PC-3 (cell line): ENCODE results near the gene CHST8. TPM values are rescaled to one million over a fixed set of nuclear protein-coding genes. Genes with fewer than 3 reads are reported as not detected.

Source experiments
- ATAC-seq: fragments of 200-7000 bp; cut with Tn5 transposase; 2 replicates; pipeline ENCODE4 v1.9.1; 2020; ENCODE audit warnings: mild to moderate bottlenecking, moderate library complexity
- BruUV-seq: library from RNA; stranded (reverse); fragments of 400-500 nt; replicated peaks from 2 replicates; lab custom pipeline; 2021; lab: Mats Ljungman, UMichigan
- CTCF ChIA-PET: fragments of 300-600 bp; sonication (Branson Sonifier 250); formaldehyde crosslinking; loops from one replicate; lab custom pipeline; 2022; ENCODE audit warnings: antibody characterized with exemption; lab: Charles Lee
- POLR2A ChIA-PET: fragments of 300-600 bp; sonication (Branson Sonifier 250); formaldehyde crosslinking; loops from one replicate; lab custom pipeline; 2022; ENCODE audit warnings: antibody characterized with exemption; ENCODE audit not compliant: unreplicated experiment; lab: Charles Lee
- DNase-seq: peaks from one replicate; pipeline ENCODE4 v3.0.0-alpha.2; 2015
- H2AFZ ChIP-seq: fragments of 300-600 bp; sonication (generic); 2 replicates; pipeline ENCODE4 v1.6.0; 2016; ENCODE audit warnings: antibody characterized with exemption, low read length
- H3F3A ChIP-seq: fragments of 300-600 bp; sonication (generic); one replicate; pipeline ENCODE4 v1.6.0; 2017; ENCODE audit warnings: antibody characterized with exemption, low read length, control low read depth, mild to moderate bottlenecking; ENCODE audit not compliant: unreplicated experiment
- H3K27ac ChIP-seq: fragments of 300-600 bp; sonication (generic); 2 replicates; pipeline ENCODE4 v1.5.1; 2016; ENCODE audit warnings: mild to moderate bottlenecking, low read length
- H3K27me3 ChIP-seq: fragments of 300-600 bp; sonication (generic); 2 replicates; pipeline ENCODE4 v1.6.1; 2016; ENCODE audit warnings: low read length, mixed read lengths
- H3K36me3 ChIP-seq: fragments of 300-600 bp; sonication (generic); 2 replicates; pipeline ENCODE4 v1.6.1; 2016; ENCODE audit warnings: low read depth, mixed run types, low read length, mixed read lengths
- H3K4me1 ChIP-seq: fragments of 300-600 bp; sonication (generic); 2 replicates; pipeline ENCODE4 v1.5.1; 2016; ENCODE audit warnings: low read length; ENCODE audit not compliant: insufficient read depth
- H3K4me2 ChIP-seq: fragments of 300-600 bp; sonication (generic); 2 replicates; pipeline ENCODE4 v1.6.0; 2016; ENCODE audit warnings: low read length
- H3K4me3 ChIP-seq: fragments of 300-600 bp; sonication (generic); 2 replicates; pipeline ENCODE4 v1.5.1; 2016; ENCODE audit warnings: mild to moderate bottlenecking, low read length, mixed read lengths
- H3K79me2 ChIP-seq: fragments of 300-600 bp; sonication (generic); 2 replicates; pipeline ENCODE4 v1.6.1; 2017; ENCODE audit warnings: low read length, mixed read lengths
- H3K9ac ChIP-seq: fragments of 300-600 bp; sonication (generic); 2 replicates; pipeline ENCODE4 v1.6.0; 2016; ENCODE audit warnings: mild to moderate bottlenecking, low read length
- H3K9me2 ChIP-seq: fragments of 300-600 bp; sonication (generic); replicated peaks from 2 replicates; pipeline ENCODE4 v1.6.1; 2016; ENCODE audit warnings: mixed run types, low read length, mixed read lengths
- H3K9me3 ChIP-seq: fragments of 300-600 bp; sonication (generic); 2 replicates; pipeline ENCODE4 v1.6.1; 2016; ENCODE audit warnings: low read length, mixed read lengths
- H4K20me1 ChIP-seq: fragments of 300-600 bp; sonication (generic); 2 replicates; pipeline ENCODE4 v1.6.1; 2016; ENCODE audit warnings: low read length, mixed read lengths
- CTCF ChIP-seq: fragments of 300-600 bp; sonication (generic); conservative IDR thresholded peaks from 2 replicates; pipeline ENCODE4 v1.5.1; 2017; ENCODE audit warnings: antibody characterized with exemption, low read depth, mild to moderate bottlenecking, low read length
- EZH2 ChIP-seq: fragments of 300-600 bp; sonication (generic); IDR thresholded peaks from one replicate; pipeline ENCODE4 v1.6.1; 2017; ENCODE audit warnings: antibody characterized with exemption, mild to moderate bottlenecking, low read length; ENCODE audit not compliant: unreplicated experiment
- EZH2phosphoT487 ChIP-seq: fragments of 300-600 bp; sonication (generic); IDR thresholded peaks from 2 replicates; pipeline ENCODE4 v1.6.1; 2018; ENCODE audit warnings: mild to moderate bottlenecking, antibody characterized with exemption, low read length, borderline replicate concordance
- intact Hi-C: fragments of 100-400 bp; cut with micrococcal nuclease; formaldehyde crosslinking; loops from 2 replicates; pipeline ENCODE4 v1.9.0; 2023
- total RNA-seq: library from RNA; depleted of rRNA; stranded (reverse); fragments of >200 nt; gene quantifications from 2 replicates; pipeline ENCODE4 v1.2.3, GENCODE V29; 2014

CHST8 gene
- total RNA-seq, 1 experiment from 2014 or later: 0.36 TPM

DNA sequence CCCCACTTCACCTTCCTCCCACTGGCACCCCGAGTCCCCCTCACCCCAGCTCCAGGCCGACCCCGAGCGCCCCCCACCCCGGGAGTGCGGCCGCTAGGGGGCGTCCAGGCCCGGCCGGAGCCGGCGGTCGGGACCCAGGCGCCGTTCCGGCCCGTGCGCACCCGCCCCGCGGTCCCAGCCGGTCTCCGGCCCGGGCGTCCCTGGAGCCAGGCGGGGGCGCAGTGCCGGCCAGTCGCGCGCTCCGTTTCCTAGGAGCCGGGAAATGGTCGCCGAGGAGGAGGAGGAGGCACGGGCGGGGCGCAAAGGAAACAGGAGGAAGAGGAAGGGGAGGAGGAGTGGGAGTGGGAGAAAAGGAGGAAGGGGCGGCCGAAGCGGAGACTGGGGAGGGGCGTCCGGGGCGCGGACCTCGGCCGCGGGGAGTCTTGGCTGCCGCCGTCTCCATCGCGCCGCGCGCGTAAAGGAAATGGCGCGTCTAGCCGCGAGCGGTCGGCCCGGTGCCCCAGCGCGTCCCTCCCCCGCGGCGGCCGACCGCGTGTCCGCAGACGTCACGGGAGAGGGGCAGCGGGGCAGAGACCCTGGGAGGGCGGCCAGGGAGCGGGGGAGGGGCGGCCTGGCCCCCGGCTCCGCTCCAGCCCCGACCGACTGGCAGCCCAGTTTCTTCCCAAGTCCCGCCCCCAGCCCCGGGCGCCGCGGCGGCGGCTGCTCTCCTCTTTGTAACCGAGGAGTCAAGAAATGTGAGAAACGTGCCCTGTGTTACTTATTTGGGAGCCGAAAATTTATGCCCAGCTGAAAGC lies 173.8 kb downstream of the CHST8 start:
- peaks cover 8% of the 10 kb centered on the region for H3K79me2 ChIP-seq
- H2AFZ ChIP-seq: peak overlapping the region; percentile 79
- H3K36me3 ChIP-seq: no peaks in the 10 kb centered on the region
- no peaks in the 10 kb centered on the region for H3F3A ChIP-seq
- H3K9me3 ChIP-seq: no peaks in the 10 kb centered on the region
- H3K9ac ChIP-seq: peak overlapping the region; percentile 90
- POLR2A ChIA-PET: interaction anchor here (0.5 kb wide), 1 partner anchor 203 kb away, joined by 3 read pairs; no protein-coding TSS in a partner anchor
- H3K27ac ChIP-seq: peak overlapping the region; percentile 80
- no peaks in the 10 kb centered on the region for H3K9me2 ChIP-seq
- intact Hi-C loops: loop anchor here (2.0 kb wide), 2 partner anchors 25 to 201 kb away; no protein-coding TSS in a partner anchor
- no peaks in the 10 kb centered on the region for H3K27me3 ChIP-seq
- DNase-seq: peak; percentile 70
- peaks cover 6% of the 10 kb centered on the region; the same call in 1 of the 2 replicates for H3K4me1 ChIP-seq
- no TSS peak for BruUV-seq
- CTCF ChIA-PET: interaction anchor here (0.8 to 1.4 kb wide), 3 partner anchors 10 to 203 kb away, joined by 3 to 4 read pairs (median 3); no protein-coding TSS in a partner anchor
- TF ChIP-seq CTCF (peak; percentile 78), EZH2phosphoT487 (no peak)
- H4K20me1 ChIP-seq: no peaks in the 10 kb centered on the region
- peak overlapping the region; percentile 76 for H3K4me2 ChIP-seq
- peak overlapping the region; percentile 74 for H3K4me3 ChIP-seq
- ATAC-seq: peak; percentile 66

DNA sequence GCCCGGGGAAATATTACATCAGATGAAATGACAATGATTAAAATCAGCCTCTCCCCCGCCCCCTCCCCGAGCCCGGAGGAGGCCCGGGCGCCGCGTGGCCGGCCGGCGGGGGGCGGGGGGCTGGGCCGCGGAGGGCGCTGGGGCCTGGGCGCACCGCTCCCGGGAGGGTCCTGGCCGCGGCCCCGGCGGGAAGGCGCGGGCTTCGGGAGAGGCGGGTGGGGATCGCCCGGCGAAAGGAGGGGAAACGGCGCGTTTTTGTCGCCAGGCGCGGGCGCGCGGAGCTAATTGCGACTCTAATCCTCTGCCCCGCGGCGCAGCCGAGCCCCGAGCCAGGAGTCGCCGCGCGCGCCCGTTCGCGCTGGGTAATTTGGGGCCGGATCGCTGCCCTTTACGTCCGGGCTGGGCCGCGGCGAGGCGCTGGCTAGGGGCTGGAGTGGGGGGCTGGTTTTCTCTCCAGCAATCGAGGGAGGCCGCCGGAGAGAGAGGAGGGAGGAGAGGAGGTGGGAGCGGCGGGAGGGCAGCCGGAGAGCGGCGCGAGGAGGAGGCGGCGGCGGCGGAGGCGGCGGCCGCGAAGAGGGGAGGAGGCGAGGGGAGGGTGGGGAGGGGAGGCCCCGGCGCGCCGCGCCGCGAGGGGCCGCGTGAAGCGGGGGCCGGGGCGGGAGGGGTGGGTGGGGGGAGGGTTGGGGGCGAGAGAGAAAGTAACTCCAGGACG lies 174.6 kb downstream of the CHST8 start, which contains the start of gene KCTD15:
KCTD15 (plus strand) TSS at position 707 of the 712 bp plus-strand sequence. CDS start 3,585 bp downstream, outside the sequence.
- BruUV-seq: no TSS peak
- H2AFZ ChIP-seq: peak within 1 kb of the TSS; percentile 79
- H3K36me3 ChIP-seq: no peaks in the 10 kb centered on the region
- H3F3A ChIP-seq: no peaks in the 10 kb centered on the region
- H3K4me1 ChIP-seq: peaks cover 6% of the 10 kb centered on the region; the same call in 1 of the 2 replicates
- POLR2A ChIA-PET: interaction anchor here (0.5 to 1.5 kb wide), 2 partner anchors 23 to 202 kb away, joined by 3 to 17 read pairs; no protein-coding TSS in a partner anchor
- H3K27me3 ChIP-seq: no peaks in the 10 kb centered on the region
- TF ChIP-seq EZH2phosphoT487 (no peak), EZH2 (no peak), CTCF (no peak)
- peaks cover 8% of the 10 kb centered on the region for H3K79me2 ChIP-seq
- H3K4me2 ChIP-seq: peak within 1 kb of the TSS; percentile 91
- no peaks in the 10 kb centered on the region for H4K20me1 ChIP-seq
- DNase-seq: peak; percentile 16
- CTCF ChIA-PET: interaction anchor here (0.5 kb wide), 1 partner anchor 18 kb away, joined by 3 read pairs; no protein-coding TSS in a partner anchor
- peak within 1 kb of the TSS; percentile 83 for H3K4me3 ChIP-seq
- H3K9me2 ChIP-seq: no peaks in the 10 kb centered on the region
- no peaks in the 10 kb centered on the region for H3K9me3 ChIP-seq
- peak within 1 kb of the TSS; percentile 90 for H3K9ac ChIP-seq
- intact Hi-C loops: loop anchor here (2.0 kb wide), 1 partner anchor 24 kb away; no protein-coding TSS in a partner anchor
- peak; percentile 13 for ATAC-seq
- peak within 1 kb of the TSS; percentile 80 for H3K27ac ChIP-seq
